Measurements from ENCODE around the gene ATP2C2.
"Not testable (repeated sequence)": the region's sequence is repeated elsewhere in the genome, so short reads cannot be mapped to it uniquely, and the experiment has no call there.

The ATP2C2 gene

GRCh38 chr16:84368308-84368996, at the start of gene ATP2C2:
Gene ATP2C2 (plus strand): TSS chr16:84368538. CDS start chr16:84368616, 78 bp downstream.
- no peak for DNase-seq (ENCODE audit: low read depth in 1 of 2, low spot score in 1 of 2)

DNA sequence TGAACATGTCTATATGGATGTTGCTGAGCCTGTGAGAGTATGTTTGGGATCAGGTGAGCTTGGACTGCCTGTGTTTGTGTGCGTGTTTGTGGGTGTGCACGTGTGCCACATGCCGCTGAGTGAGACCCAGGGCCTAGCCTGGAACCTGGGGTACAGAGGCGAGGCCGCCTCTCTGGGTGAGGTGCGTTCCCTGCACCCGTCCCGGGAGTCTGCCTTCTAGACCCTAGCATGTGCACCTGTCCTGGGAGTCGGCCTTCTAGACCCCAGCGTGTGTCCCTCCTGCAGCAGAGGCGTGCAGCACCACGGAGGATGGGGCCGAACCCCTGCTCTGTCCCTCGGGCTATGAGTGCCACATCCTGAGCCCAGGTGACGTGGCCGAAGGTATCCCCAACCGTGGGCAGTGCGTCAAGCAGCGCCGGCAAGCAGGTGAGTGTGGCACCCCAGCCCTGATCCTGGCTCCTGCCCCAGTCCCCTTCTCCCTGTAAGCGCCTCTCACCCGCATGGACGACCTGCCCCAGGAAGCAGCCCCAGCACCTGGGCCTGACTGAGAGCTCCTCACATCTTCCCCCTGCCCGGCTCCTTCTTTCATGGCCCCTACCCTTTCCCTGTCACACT, 49.1 kb upstream of the ATP2C2 start:
- no peak for DNase-seq (ENCODE audit: low read depth in 1 of 2, low spot score in 1 of 2)

DNA sequence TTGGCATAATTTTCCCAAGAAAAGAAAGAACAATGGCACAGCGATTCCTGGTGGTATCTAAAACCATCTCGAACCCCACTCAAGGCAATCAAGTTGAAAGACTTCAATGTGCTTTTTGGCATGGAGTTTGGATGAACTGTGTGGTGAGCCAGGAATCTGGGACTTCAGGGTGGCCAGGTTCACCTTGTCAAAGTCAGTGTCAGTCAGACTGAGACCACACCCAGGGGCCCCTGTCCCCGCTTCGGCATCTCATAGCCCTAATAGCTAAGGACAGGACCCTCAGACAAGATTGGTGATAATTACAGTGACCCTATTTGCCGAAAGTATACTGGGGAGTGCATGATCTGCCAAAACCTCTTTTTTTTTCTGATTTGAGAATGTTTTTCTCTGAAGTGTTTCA, 47.8 kb upstream of the ATP2C2 start:
- no peak for DNase-seq (ENCODE audit: low read depth in 1 of 2, low spot score in 1 of 2)

GRCh38 chr16:84321932-84322331, 46.4 kb upstream of the ATP2C2 start:
- no peak for DNase-seq (ENCODE audit: low read depth in 1 of 2, low spot score in 1 of 2)

DNA sequence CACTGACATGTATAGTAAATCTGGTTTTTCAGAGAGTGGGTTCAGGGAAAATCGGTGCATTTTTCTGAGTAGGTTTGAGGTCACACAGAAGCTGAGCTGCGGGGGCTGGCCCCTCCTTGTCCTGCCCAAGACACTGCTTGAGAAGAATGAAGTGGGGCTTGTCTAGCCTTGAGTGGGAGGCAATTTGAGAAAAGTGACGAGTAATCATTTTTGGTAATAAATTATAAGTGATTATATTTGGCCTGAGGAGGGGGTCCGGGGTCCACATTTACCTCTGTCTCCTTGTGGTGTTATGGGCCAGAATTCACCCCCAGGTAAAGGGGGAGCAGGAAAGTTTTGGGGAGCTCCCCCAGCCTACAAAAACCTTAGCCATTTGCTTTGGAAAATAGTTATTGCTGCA, 45.6 kb upstream of the ATP2C2 start:
- DNase-seq (ENCODE audit: low read depth in 1 of 2, low spot score in 1 of 2): no peak

DNA sequence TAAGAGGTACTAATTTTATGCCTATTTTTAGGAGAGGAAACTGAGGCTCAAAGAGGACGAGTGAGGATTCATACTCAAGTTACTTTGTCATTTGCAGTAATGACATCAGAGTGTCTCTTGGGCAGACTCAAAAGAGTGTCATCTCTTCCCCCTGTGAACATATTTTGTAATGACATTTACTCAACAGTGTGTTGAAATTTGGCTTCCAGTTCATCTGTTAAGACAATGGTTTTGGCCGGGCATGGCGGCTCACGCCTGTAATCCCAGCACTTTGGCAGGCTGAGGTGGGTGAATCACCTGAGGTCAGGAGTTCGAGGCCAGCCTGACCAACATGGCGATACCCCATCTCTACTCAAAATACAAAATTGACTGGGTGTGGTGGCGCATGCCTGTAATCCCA, 44.7 kb upstream of the ATP2C2 start:
- DNase-seq (ENCODE audit: low read depth in 1 of 2, low spot score in 1 of 2): no peak

- no peak for DNase-seq (ENCODE audit: low read depth in 1 of 2, low spot score in 1 of 2)
These were observed 43.7 kb upstream of the ATP2C2 start for GRCh38 chr16:84324434-84325262.

DNA sequence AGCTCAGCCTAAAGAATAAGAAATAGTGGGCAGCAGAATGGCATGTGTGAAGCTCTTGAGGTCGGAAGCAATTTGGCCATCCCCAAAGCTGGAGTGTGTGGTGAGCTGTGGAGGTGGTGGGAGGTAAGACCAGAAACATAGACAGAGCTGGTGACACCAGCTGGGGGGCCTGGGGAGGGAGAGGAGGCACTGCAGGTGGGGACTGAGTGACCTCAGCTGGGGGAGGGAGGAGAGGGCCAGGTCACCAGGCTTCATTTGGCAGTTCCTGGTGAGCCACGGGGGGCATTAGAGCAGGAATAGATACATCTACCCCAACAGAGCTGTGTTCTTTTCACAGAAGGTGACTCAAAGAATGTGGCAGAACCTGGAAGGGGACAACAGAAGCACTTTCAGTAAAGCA, 41.8 kb upstream of the ATP2C2 start:
- no peak for DNase-seq (ENCODE audit: low read depth in 1 of 2, low spot score in 1 of 2)

DNA sequence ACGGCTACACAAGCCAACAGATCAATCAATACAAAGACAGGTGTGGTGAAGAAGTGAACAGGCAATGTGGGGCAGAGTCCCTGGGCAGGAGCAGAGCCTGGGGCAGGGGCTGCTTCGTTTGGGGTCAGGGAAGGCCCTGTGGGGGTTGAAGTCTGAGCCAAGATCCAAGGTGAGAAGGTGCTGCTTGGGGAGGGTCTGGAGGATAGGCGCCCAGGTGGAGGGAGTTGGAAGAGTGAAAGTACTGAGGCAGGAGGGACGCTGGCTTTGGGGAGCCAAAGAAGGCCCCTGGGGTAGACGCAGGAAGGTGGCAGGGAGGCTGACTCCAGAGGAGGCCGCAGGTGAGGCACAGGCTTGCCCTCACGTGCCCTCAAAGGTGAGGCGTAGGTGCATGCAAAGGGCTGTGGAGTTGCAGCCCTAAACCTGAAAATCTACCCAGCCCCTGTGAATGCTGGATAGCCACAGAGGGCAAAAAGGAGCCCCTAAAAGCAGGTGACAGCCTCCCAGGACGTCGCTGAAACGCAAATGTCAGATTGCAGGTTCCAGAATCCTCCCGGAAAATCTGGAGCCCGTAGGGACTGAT, 40.3 kb upstream of the ATP2C2 start:
- no peak for DNase-seq (ENCODE audit: low read depth in 1 of 2, low spot score in 1 of 2)

- no peak for DNase-seq (ENCODE audit: low read depth in 1 of 2, low spot score in 1 of 2)
These were observed 39.3 kb upstream of the ATP2C2 start for GRCh38 chr16:84329016-84329415.

DNA sequence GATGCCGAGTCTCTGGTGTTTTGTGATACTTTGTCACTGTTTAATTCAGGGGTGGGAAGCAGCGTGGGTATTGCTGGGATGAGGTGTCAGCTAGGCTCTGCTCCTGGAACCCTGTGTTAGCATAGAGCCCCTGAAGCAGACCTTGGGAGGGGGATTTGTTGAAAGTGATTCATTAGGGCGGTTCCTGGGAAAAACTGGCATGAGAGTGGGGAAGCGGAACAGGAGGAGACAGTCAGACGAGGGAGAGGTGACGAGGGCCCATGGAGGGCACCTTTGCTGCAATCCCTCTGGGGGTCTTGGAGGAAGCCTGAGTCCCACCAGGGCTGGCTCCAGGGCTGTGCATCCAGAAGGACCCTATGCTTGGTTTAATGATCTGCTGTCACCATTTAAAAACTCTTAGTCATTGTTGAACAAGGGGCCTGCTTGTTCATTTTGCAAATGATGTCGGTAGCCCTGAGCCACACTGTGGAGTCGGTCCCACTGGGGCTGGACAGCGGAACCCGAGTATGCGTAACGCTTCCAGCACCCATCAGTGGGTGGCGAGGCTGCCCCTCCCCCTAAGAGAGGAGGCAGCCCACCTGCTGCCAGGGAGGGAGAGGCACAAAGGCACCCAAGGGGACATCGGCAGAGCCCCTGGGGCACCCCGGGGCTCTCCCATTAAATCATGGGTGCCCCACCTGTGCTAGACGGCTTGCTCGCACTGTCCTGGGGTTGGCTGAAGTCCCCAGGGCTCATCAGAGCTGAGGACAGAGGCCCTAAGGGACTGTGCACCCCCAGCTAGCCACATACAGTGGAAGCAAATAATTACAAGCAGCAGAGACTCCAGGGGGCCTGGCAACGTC, 38.3 kb upstream of the ATP2C2 start:
- no peak for DNase-seq (ENCODE audit: low read depth in 1 of 2, low spot score in 1 of 2)

DNA sequence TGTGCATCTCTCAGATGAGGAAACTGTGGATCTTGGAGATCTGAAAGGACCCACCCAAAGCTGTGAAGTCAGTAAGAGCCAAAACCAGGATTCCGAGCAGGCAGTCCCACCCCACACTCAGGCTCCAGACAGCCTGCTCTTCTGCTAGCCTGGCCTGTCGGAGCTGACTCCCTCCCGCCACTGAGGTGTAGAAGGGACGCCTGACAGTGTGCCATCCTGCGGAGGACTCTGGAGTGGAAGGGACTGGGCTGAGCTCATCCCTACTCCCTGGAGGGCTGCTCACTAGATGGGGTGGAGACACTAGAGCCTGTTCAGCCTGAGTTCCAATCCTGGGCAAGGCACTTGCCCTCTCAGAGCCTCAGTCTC, 37.7 kb upstream of the ATP2C2 start:
- no peak for DNase-seq (ENCODE audit: low read depth in 1 of 2, low spot score in 1 of 2)

DNA sequence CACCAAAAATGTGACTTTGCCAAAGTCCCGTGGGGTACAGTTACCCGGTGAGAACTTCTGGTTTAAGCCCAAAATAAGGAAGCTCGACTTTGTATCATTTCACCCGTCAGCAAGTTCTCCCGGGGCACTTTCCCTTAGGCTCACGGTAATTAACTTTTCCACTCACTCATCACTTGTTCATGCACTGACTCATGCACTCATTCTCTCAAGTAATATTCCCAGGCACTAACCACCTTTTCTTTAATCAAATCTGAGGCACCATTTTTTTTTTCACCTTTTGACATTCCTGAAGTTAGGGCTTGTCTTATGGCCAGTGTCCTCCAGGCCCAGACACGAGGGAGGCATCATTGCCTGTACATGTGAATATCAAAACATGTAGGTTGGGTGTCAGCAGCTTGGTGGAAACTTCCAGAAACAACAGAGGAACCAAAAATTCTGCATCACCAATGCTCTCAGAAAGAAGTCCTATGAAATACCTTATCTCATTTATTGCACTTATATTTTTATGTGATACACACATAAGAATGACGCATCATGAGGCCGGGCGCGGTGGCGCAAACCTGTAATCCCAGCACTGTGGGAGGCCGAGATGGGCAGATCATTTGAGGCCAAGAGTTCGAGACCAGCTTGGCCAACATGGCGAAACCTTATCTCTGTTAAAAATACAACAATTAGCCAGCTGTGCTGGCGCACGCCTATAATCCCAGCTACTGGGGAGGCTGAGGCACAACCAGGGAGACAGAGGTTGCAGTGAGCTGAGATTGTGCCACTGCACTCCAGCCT, 36.1 kb upstream of the ATP2C2 start:
- no peak for DNase-seq (ENCODE audit: low read depth in 1 of 2, low spot score in 1 of 2)

DNA sequence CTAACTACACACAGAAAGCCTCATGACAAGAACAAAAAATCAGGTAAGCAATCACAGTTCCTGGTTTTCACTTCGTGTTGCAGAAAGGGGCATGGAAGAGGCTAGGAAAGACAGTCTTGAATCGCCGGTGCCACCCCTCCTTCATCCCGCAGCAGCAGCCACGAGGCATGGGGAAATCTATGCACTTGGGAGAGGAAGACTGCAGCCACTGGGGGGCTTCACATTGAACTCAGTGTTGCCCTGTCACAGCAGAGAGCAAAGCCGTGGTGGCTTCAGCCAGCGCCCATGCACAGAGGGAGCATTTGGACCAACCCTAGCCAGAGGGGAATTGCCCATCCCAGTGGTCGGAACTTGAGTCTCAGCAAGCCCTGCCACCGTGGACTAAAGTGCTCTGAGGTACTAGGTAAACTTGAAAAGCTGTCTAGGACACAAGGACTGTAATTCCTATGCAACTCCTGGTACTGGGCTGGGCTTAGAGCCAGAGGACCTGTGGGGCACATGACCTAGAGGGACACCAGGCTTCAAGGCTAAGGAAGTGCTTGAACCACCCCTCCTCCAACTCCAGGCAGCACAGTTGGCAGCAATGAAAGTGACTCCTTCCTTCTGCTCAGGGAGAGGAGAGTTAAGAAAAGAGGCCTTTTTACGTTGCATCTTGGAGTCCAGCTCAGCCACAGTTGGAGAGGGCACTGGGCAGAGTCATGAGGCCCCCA, 35.2 kb upstream of the ATP2C2 start:
- no peak for DNase-seq (ENCODE audit: low read depth in 1 of 2, low spot score in 1 of 2)

- no peak for DNase-seq (ENCODE audit: low read depth in 1 of 2, low spot score in 1 of 2)
These were observed 34.3 kb upstream of the ATP2C2 start for GRCh38 chr16:84334058-84334457.

GRCh38 chr16:84334482-84334881, 33.9 kb upstream of the ATP2C2 start:
- DNase-seq (ENCODE audit: low read depth in 1 of 2, low spot score in 1 of 2): no peak

DNA sequence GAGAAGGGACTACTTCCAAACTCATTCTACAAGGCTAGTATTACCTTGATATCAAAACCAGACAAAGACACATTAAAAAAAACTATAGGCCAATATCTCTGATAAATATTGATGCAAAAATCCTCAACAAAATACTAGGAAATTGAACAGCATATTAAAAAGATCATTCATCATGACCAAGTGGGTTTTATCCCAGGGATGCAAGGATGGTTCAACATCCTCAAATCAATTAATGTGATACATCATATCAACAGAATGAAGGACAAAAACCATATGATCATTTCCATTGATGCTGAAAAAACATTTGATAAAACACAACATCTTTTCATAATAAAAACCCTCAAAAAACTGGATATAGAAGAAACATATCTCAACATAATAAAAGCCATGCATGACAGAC, 31.1 kb upstream of the ATP2C2 start:
- DNase-seq (ENCODE audit: low read depth in 1 of 2, low spot score in 1 of 2): not testable (repeated sequence)

- no peak for DNase-seq (ENCODE audit: low read depth in 1 of 2, low spot score in 1 of 2)
These were observed 29.0 kb upstream of the ATP2C2 start for GRCh38 chr16:84339311-84339710.

DNA sequence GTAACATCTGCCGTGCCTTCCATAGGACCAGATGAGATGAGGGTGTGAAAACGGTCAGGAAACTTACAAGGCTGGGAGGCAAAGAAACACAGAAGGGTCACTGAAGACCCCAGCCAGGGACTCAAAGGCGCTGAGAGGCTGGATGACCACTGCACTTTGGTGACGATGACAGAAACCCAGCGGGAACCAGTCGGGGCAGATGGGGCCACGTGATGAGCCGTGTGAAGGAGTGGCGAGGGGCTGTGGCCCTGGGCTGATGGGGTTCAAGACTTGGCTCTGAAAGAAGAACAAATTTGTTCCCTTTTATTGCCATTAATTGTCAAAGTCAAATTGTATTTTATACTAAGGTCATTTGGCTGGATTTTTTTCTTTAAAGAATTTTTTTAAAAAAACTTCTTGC, 28.6 kb upstream of the ATP2C2 start:
- no peak for DNase-seq (ENCODE audit: low read depth in 1 of 2, low spot score in 1 of 2)

Data from activated CD4-positive, alpha-beta T cell treated with anti-CD3 and anti-CD28 coated beads, Interleukin-2, amount 50 U/mL, for 24 hours (primary cell).